ENCODE results near the gene PIP5KL1.

Gene PIP5KL1

DNA sequence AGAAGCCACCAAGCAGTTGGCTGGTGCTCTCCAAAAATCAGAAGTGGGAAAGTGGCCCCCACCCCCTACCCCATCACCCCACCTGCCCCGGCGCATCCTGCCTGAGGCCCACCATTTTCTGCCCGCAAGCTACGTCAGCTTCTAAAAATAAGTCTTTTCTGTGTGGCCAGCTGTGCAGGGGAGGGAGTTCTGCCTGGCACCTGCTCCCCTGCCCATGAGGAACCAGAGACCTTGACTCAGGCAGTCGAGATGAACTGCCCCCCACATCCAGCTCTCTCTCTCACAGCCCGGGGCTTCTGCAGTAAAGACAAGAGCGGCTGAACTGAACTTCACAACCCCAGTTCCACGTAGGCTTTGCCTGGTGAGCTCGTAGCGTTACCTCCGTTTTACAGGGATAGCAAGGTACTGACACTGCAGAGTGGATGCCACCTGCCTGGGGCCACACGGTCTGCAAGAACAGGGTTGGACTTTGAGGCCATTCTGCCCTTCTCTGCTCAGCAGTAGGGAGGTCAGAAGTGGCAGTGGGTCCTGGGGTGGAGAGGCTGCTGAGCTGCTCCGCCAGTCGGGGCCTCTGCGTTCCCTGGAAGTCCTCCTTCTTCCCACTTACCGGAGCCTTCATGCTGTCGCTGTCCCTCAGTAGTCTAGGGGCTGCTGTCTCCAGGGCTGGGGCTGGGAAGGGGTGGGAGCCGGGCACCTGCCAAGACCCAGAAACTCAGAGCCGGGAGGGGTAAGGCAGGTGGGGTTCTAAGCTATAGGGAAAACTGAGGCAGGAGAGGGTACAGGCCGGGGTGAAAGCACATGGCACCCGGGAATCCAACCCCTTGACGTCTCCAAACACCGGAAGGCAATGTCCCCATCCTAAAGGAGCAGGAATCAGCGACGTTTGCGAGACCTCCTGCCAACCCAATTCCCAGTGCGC lies 14.5 kb downstream of the PIP5KL1 start:
- Histone ChIP-seq H3K36me3 (ENCODE audit: insufficient read depth, low read length) (peaks cover under 1% of the 10 kb centered on the region), H3K4me1 (ENCODE audit: insufficient read depth, low read length) (peaks cover 16% of the 10 kb centered on the region), H3K4me3 (ENCODE audit: low read depth in 1 of 2, low read length in 2 of 2) (peak overlapping the region; percentile 53 to 86), H3K27ac (ENCODE audit: low read depth, low read length) (peak overlapping the region; percentile 59), H3K9ac (ENCODE audit: low read length) (peak overlapping the region; percentile 57), H3K27me3 (ENCODE audit: control insufficient read depth in 1 of 2, insufficient read depth in 2 of 2, low read length in 2 of 2) (no peaks in the 10 kb centered on the region), H3K9me3 (ENCODE audit: low read length) (no peaks in the 10 kb centered on the region)

GRCh38 chr9:127915325-127915752 lies 15.2 kb downstream of the PIP5KL1 start:
- H3K27ac ChIP-seq (ENCODE audit: low read depth, low read length) = no peak overlapping the region
- H3K27me3 ChIP-seq (ENCODE audit: control insufficient read depth in 1 of 2, insufficient read depth in 2 of 2, low read length in 2 of 2) = no peaks in the 10 kb centered on the region
- H3K9ac ChIP-seq (ENCODE audit: low read length) = no peak overlapping the region
- no peak overlapping the region for H3K4me3 ChIP-seq (ENCODE audit: low read depth in 1 of 2, low read length in 2 of 2)
- H3K9me3 ChIP-seq (ENCODE audit: low read length) = no peaks in the 10 kb centered on the region
- H3K36me3 ChIP-seq (ENCODE audit: insufficient read depth, low read length) = peaks cover 8% of the 10 kb centered on the region
- H3K4me1 ChIP-seq (ENCODE audit: insufficient read depth, low read length) = peaks cover 16% of the 10 kb centered on the region

- Histone ChIP-seq H3K27ac (ENCODE audit: low read depth, low read length) (no peak overlapping the region), H3K9ac (ENCODE audit: low read length) (no peak overlapping the region), H3K9me3 (ENCODE audit: low read length) (no peaks in the 10 kb centered on the region), H3K36me3 (ENCODE audit: insufficient read depth, low read length) (peaks cover 9% of the 10 kb centered on the region), H3K4me3 (ENCODE audit: low read depth in 1 of 2, low read length in 2 of 2) (no peak overlapping the region), H3K27me3 (ENCODE audit: control insufficient read depth in 1 of 2, insufficient read depth in 2 of 2, low read length in 2 of 2) (no peaks in the 10 kb centered on the region), H3K4me1 (ENCODE audit: insufficient read depth, low read length) (peaks cover 16% of the 10 kb centered on the region)
Observed at GRCh38 chr9:127913682-127914081, 16.9 kb downstream of the PIP5KL1 start.

DNA sequence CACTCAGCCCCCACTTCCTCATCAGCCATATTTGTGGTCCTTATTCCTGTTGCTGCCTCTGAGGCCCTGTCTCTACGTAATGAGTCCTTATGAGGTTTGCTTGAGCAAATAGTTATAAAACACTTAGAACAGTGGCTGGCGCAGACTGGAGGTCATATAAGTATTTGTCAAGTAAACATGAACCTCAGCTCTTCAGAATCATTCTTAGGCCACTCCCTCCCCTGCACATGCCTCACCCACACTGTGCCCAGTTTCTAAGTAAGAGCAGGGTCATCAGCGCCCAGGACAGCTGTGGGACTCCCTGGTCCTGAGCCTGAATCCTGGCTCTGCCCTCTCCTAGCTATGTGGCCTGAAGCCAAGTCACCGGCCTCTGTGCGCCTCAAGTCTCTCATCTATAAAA lies 17.7 kb downstream of the PIP5KL1 start:
- H3K4me3 ChIP-seq (ENCODE audit: low read depth in 1 of 2, low read length in 2 of 2) = no peak overlapping the region
- no peaks in the 10 kb centered on the region for H3K27me3 ChIP-seq (ENCODE audit: control insufficient read depth in 1 of 2, insufficient read depth in 2 of 2, low read length in 2 of 2)
- H3K36me3 ChIP-seq (ENCODE audit: insufficient read depth, low read length) = peaks cover 9% of the 10 kb centered on the region
- H3K9me3 ChIP-seq (ENCODE audit: low read length) = no peaks in the 10 kb centered on the region
- H3K27ac ChIP-seq (ENCODE audit: low read depth, low read length) = no peak overlapping the region
- peaks cover 16% of the 10 kb centered on the region for H3K4me1 ChIP-seq (ENCODE audit: insufficient read depth, low read length)
- no peak overlapping the region for H3K9ac ChIP-seq (ENCODE audit: low read length)

GRCh38 chr9:127912296-127912695 lies 18.3 kb downstream of the PIP5KL1 start:
- peaks cover 9% of the 10 kb centered on the region for H3K36me3 ChIP-seq (ENCODE audit: insufficient read depth, low read length)
- peaks cover 13% of the 10 kb centered on the region for H3K4me1 ChIP-seq (ENCODE audit: insufficient read depth, low read length)
- no peaks in the 10 kb centered on the region for H3K9me3 ChIP-seq (ENCODE audit: low read length)
- H3K9ac ChIP-seq (ENCODE audit: low read length) = no peak overlapping the region
- H3K4me3 ChIP-seq (ENCODE audit: low read depth in 1 of 2, low read length in 2 of 2) = no peak overlapping the region
- H3K27me3 ChIP-seq (ENCODE audit: control insufficient read depth in 1 of 2, insufficient read depth in 2 of 2, low read length in 2 of 2) = no peaks in the 10 kb centered on the region
- H3K27ac ChIP-seq (ENCODE audit: low read depth, low read length) = no peak overlapping the region

DNA sequence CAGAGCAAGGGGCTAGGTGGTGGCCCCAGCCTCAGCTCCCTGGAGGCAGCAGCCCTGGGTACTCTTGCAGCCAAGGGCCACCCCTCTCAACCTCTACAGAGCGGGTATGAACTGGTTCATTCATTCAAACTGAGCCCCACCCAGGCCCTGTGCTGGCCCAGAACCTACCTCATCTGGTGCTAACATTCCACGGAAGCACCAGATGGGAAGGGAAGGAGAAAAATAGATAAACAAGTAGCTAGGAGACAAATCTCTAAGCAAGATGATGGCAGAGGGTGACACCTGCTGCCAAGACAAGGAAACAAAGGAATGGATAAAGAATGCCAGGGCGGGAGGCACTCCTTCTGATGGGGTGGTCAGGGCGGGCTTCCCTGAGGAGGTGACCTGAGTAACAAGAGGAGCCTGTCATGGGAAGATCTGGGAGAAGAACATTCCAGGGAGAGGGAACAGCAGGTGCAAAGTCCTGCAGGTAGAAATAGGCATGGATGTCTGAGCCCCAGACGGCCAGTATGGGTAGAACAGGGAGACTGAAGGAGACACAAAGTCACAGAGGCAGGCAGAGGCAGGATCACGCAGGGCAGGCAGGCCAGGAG lies 19.9 kb downstream of the PIP5KL1 start:
- Histone ChIP-seq H3K4me3 (ENCODE audit: low read depth in 1 of 2, low read length in 2 of 2) (no peak overlapping the region), H3K9ac (ENCODE audit: low read length) (no peak overlapping the region), H3K9me3 (ENCODE audit: low read length) (no peaks in the 10 kb centered on the region), H3K36me3 (ENCODE audit: insufficient read depth, low read length) (peaks cover 9% of the 10 kb centered on the region), H3K4me1 (ENCODE audit: insufficient read depth, low read length) (peaks cover 15% of the 10 kb centered on the region), H3K27me3 (ENCODE audit: control insufficient read depth in 1 of 2, insufficient read depth in 2 of 2, low read length in 2 of 2) (no peaks in the 10 kb centered on the region), H3K27ac (ENCODE audit: low read depth, low read length) (no peak overlapping the region)

GRCh38 chr9:127909839-127910273 lies 20.7 kb downstream of the PIP5KL1 start:
- Histone ChIP-seq H3K27me3 (ENCODE audit: control insufficient read depth in 1 of 2, insufficient read depth in 2 of 2, low read length in 2 of 2) (no peaks in the 10 kb centered on the region), H3K4me1 (ENCODE audit: insufficient read depth, low read length) (peaks cover 10% of the 10 kb centered on the region), H3K36me3 (ENCODE audit: insufficient read depth, low read length) (peaks cover 9% of the 10 kb centered on the region), H3K9me3 (ENCODE audit: low read length) (no peaks in the 10 kb centered on the region), H3K9ac (ENCODE audit: low read length) (no peak overlapping the region), H3K4me3 (ENCODE audit: low read depth in 1 of 2, low read length in 2 of 2) (no peak overlapping the region), H3K27ac (ENCODE audit: low read depth, low read length) (no peak overlapping the region)

DNA sequence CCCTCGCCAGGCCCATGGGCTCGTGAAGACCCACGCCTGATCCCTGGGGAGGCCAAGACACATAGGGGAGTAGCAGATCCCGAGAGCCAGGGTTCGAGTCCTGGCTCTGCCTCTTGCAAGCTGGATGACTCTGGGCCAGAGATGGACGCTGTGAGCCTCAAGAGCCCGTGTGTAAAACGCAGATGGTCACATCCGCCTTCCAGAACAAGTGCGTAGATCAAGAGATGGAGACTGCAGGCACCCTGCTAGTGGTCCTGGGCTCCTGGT lies 22.0 kb downstream of the PIP5KL1 start:
- Histone ChIP-seq H3K4me3 (ENCODE audit: low read depth in 1 of 2, low read length in 2 of 2) (no peak overlapping the region), H3K4me1 (ENCODE audit: insufficient read depth, low read length) (peaks cover 21% of the 10 kb centered on the region), H3K36me3 (ENCODE audit: insufficient read depth, low read length) (peaks cover 9% of the 10 kb centered on the region), H3K27ac (ENCODE audit: low read depth, low read length) (no peak overlapping the region), H3K9me3 (ENCODE audit: low read length) (no peaks in the 10 kb centered on the region), H3K9ac (ENCODE audit: low read length) (no peak overlapping the region), H3K27me3 (ENCODE audit: control insufficient read depth in 1 of 2, insufficient read depth in 2 of 2, low read length in 2 of 2) (no peaks in the 10 kb centered on the region)

- no peak overlapping the region for H3K4me3 ChIP-seq (ENCODE audit: low read depth in 1 of 2, low read length in 2 of 2)
- peaks cover 9% of the 10 kb centered on the region for H3K36me3 ChIP-seq (ENCODE audit: insufficient read depth, low read length)
- no peak overlapping the region for H3K27ac ChIP-seq (ENCODE audit: low read depth, low read length)
- no peaks in the 10 kb centered on the region for H3K27me3 ChIP-seq (ENCODE audit: control insufficient read depth in 1 of 2, insufficient read depth in 2 of 2, low read length in 2 of 2)
- no peaks in the 10 kb centered on the region for H3K9me3 ChIP-seq (ENCODE audit: low read length)
- no peak overlapping the region for H3K9ac ChIP-seq (ENCODE audit: low read length)
- H3K4me1 ChIP-seq (ENCODE audit: insufficient read depth, low read length) = peaks cover 25% of the 10 kb centered on the region
Observed at GRCh38 chr9:127907867-127908659, 22.5 kb downstream of the PIP5KL1 start.

DNA sequence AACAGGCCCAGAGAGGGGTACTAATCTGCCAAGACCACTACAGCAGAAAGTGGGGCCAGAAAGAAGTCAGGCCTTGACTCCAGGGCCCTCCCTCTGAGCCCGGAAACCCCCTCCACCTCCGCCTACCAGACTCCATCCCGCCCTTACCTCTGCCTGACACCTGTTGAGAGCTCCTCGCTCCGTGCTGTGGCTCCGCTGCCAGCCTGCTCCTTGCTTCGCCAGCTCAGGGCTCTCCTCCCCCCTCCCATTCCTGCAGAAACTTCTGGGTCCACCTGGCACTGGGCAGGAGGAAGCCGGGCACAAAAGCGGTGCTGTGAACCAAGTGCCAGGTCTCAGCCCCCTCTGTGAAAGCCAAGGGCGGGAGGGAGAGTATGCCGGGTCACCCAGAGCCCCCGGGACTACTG lies 24.8 kb downstream of the PIP5KL1 start:
- Histone ChIP-seq H3K27ac (ENCODE audit: low read depth, low read length) (no peak overlapping the region), H3K4me1 (ENCODE audit: insufficient read depth, low read length) (peaks cover 29% of the 10 kb centered on the region), H3K27me3 (ENCODE audit: control insufficient read depth in 1 of 2, insufficient read depth in 2 of 2, low read length in 2 of 2) (no peaks in the 10 kb centered on the region), H3K4me3 (ENCODE audit: low read depth in 1 of 2, low read length in 2 of 2) (no peak overlapping the region), H3K9me3 (ENCODE audit: low read length) (no peaks in the 10 kb centered on the region), H3K36me3 (ENCODE audit: insufficient read depth, low read length) (peaks cover 6% of the 10 kb centered on the region), H3K9ac (ENCODE audit: low read length) (no peak overlapping the region)

- H3K4me1 ChIP-seq (ENCODE audit: insufficient read depth, low read length) = peaks cover 31% of the 10 kb centered on the region
- no peak overlapping the region for H3K9ac ChIP-seq (ENCODE audit: low read length)
- no peak overlapping the region for H3K4me3 ChIP-seq (ENCODE audit: low read depth in 1 of 2, low read length in 2 of 2)
Observed at GRCh38 chr9:127905004-127905728, 25.4 kb downstream of the PIP5KL1 start.

More at GRCh38 chr9:127905004-127905728, 25.4 kb downstream of the PIP5KL1 start:
- Histone ChIP-seq H3K27me3 (ENCODE audit: control insufficient read depth in 1 of 2, insufficient read depth in 2 of 2, low read length in 2 of 2) (no peaks in the 10 kb centered on the region), H3K9me3 (ENCODE audit: low read length) (no peaks in the 10 kb centered on the region), H3K27ac (ENCODE audit: low read depth, low read length) (peak overlapping the region; percentile 48), H3K36me3 (ENCODE audit: insufficient read depth, low read length) (no peaks in the 10 kb centered on the region)

Data from muscle layer of colon (tissue), 2 donors.